Uterus (tissue), 2 donors: ENCODE data around the gene PTPRN2.

Source experiments
- POLR2A ChIP-seq, 2 donors: fragments of 450-650 bp; IDR thresholded peaks; one replicate each; pipeline ENCODE4 v1.6.1; 2016; ENCODE audit warnings: antibody characterized with exemption in 2 of 2, mild to moderate bottlenecking in 1 of 2, moderate library complexity in 1 of 2
- TF ChIP-seq, protein P1 (sequence below), 4 experiments: fragments of 200-600 bp in 2 of 4; fragments of 450-650 bp in 2 of 4; sonication (generic) in 2 of 4; IDR thresholded peaks; one replicate each; pipeline ENCODE4 v1.5.1; 2016 to 2019; ENCODE audit warnings: antibody characterized with exemption in 4 of 4, mild to moderate bottlenecking in 2 of 4, moderate library complexity in 1 of 4

DNA sequence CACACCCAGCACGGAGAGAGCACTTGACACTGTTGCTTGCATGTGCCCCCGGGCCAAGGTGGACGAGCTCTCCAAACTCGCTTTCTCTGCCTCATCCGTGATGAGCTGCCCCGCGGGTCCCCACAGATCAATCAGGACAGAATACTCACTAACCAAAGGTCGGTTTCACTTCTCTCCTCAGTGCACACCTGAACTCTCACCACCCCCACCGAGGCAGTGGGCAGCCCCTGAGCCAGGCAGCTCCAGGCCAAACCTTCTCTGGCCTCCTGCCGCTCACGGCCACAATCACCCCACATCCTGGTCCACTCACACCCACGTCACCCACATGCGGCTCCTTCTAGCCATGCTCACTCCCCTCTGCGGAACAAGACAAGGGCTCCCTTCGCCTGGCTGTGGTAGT is 806.9 kb downstream of the PTPRN2 start:
- TF ChIP-seq, protein P1, sequence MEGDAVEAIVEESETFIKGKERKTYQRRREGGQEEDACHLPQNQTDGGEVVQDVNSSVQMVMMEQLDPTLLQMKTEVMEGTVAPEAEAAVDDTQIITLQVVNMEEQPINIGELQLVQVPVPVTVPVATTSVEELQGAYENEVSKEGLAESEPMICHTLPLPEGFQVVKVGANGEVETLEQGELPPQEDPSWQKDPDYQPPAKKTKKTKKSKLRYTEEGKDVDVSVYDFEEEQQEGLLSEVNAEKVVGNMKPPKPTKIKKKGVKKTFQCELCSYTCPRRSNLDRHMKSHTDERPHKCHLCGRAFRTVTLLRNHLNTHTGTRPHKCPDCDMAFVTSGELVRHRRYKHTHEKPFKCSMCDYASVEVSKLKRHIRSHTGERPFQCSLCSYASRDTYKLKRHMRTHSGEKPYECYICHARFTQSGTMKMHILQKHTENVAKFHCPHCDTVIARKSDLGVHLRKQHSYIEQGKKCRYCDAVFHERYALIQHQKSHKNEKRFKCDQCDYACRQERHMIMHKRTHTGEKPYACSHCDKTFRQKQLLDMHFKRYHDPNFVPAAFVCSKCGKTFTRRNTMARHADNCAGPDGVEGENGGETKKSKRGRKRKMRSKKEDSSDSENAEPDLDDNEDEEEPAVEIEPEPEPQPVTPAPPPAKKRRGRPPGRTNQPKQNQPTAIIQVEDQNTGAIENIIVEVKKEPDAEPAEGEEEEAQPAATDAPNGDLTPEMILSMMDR (IDR thresholded peaks at IDR 0.05): no peak
- TF ChIP-seq POLR2A (IDR thresholded peaks at IDR 0.05): no peak
